Tongue (tissue), 2 donors: ENCODE results near the gene RBBP8NL. TPM values are rescaled to one million over a fixed set of nuclear protein-coding genes. Genes with fewer than 3 reads are reported as not detected.
A peak's percentile ranks its signal among the peaks of the same experiment; 100 is the strongest.
"Not testable (repeated sequence)": the region's sequence is repeated elsewhere in the genome, so short reads cannot be mapped to it uniquely, and the experiment has no call there.

ENCODE experiments used
- DNase-seq: peaks from one replicate; pipeline ENCODE4 v3.0.0-alpha.2; 2015
- total RNA-seq: library from RNA; depleted of rRNA; stranded (reverse); fragments of >200 nt; gene quantifications from one replicate; pipeline ENCODE4 v1.2.3, GENCODE V29; 2014

The RBBP8NL gene
- total RNA-seq, 1 donor from 2014 or later, result 1.0 TPM

DNA sequence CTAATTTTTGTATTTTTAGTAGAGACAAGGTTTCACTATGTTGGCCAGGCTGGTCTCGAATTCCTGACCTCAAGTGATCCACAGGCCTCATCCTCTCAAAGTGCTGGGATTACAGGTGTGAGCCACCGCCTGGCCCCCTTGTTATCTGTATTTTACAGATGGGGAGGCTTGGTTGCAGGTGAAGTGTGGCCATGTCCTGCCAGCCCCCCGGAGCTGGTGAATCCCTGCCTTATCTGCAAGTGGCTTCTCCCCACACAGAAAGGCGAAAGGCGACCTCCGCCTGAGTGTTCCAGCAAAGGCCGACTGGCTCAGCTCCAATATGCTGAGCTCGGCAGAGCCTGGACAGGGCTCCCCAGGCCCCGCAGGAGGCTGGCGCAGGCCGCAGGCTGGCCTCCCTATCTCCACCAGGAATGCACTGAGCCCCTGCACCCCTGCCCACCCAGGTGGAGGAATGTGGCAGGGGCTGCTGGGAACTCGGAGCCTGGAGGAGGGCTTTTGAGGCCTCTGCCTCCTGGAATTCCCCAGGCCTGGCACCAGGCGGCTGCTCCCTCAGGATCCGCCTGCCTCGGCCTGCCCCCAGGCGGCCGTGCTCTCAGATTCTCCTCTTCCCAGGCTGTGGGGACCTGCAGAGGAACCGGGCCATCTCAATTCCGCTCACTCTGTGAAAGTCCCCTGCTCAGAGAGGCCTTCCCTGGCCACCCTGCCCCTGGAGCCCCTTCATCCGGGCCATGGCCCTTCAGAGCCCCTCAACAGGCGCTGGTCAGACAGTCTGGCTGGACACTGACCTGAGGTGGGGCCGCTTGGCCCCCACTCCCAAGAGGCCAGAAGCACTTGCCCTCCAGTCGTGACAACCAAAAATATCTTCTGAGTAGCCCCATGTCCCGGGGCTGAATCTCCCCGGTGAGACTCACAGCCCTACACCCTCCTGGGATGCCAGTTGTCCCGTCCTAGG is 51.0 kb downstream of the RBBP8NL start:
- peak; percentile 68 for DNase-seq

DNA sequence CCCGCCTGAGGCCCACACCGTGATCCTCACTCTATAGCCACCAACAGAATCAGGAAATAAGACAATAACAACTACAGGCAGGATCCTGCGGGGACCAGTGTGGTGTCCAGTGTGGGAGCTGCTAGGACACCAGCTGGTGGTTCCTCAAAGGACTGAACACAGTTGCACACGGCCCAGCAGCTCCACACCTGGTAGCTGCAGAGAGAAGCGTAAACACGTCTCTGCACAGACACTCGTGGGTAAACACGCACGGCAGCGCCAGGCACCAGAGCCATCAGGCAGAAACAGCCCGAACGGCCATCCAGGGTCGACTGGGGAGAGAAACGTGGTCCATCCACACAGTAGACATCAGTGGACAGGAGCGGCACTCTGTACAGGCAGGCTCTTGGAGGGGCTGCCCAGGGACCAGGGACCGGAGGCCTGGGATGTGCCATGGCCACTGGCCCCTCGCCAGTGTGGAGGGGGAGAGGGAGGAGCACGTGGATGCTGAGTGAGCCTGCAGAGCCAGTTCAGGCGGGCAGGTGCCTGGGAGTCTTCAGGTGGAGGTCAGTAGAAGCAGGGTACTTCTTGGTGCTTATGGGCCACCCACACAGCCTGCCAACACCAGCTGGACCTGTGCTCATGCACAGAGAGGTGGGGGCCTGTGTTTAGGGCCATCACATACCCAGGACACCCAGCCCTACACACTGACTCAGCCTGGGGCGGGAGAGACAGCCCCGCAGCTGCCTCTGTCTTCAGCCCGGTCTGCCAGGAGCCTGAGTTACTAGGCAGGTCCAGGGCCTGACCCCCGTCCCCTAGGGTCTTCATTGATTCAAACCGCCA is 52.8 kb downstream of the RBBP8NL start:
- peak; percentile 32 for DNase-seq

DNA sequence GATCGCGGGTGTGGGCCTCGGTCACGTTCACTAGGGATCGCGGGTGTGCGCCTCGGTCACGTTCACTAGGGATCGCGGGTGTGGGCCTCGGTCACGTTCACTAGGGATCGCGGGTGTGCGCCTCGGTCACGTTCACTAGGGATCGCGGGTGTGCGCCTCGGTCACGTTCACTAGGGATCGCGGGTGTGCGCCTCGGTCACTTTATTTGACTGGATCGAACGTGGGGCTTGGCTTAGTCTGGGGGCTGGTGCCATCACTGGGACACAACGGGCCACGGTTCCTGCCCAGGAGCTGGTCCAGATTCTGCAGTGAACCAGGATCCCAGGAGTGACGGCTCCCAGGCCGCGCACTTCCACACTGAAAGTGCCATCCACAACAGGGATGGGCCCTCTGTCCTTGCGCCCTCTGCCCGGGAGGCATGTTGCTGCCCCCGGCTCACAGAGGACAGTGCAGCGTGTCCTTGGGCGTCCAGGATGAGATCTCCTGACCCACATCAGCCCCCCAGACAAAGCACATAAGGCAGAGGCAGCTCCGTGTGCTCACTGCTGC is 53.6 kb downstream of the RBBP8NL start:
- not testable (repeated sequence) for DNase-seq

DNA sequence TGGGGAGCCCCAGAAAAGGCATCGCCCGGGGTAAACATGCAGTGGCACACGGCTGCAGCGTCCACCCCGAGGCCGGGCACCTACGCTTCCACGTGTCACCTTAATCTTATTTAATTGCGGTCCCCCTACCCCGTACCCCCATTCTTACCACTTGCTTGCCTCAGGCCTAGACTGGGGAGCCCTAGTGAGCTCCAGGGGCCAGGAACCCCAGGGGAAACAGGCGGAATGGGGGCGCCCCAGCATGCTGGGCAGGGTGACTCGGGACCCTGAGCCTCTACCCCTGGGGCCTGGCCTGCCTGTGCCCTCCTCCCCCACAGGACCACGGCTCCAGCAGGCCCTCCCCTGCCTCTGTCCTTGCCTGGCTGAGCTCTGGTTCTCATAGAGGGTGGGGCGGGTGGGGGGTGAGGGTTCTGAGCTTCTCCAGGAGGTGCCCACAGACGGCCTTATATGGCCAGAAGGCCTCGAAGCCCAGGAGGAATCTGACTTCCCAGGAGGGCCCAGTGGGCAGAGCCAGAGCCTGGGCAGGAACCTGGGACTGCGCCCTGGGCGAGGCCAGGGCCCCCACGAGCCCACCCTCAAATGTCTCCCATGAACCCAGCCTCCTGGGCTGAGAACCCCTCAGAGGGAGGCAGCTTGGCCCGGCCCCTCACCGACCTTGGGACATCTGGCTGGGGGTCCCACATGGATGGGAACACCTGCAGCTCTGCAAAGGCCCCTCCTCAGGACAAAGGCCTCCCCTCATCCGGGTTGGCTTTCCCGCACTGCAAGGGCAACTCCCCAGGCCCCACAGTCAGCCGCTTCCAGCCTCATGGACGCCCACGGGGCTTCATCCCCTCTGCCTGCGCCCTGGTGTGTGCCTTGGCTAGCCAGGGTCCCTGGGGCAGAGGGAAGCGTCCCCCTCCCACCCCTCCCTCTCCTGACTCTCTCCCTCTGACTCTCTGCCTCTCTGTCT is 55.0 kb downstream of the RBBP8NL start:
- DNase-seq, result no peak

DNA sequence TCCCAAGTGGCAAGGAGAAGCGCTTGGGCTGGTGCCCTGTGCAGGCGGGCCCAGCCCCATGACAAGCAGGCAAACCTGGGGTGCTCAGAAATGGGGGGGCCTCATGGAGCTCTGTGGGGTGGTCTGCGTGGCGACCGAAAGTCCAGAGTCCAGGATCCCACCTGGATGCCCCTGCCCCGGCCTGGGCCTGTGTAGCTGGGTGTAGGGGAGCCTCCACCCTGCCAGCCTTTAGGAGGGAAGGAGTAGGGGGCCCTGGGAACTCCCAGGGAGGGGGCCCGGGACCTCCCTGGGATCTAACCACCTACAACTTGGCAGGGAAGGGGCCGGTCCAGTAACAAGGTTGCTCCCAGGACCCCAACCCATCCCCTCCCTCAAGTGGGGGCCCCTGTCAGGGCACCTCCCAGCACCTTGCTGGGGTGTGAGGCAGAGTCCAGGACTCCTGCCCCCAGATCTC is 55.7 kb downstream of the RBBP8NL start:
- no peak for DNase-seq

DNA sequence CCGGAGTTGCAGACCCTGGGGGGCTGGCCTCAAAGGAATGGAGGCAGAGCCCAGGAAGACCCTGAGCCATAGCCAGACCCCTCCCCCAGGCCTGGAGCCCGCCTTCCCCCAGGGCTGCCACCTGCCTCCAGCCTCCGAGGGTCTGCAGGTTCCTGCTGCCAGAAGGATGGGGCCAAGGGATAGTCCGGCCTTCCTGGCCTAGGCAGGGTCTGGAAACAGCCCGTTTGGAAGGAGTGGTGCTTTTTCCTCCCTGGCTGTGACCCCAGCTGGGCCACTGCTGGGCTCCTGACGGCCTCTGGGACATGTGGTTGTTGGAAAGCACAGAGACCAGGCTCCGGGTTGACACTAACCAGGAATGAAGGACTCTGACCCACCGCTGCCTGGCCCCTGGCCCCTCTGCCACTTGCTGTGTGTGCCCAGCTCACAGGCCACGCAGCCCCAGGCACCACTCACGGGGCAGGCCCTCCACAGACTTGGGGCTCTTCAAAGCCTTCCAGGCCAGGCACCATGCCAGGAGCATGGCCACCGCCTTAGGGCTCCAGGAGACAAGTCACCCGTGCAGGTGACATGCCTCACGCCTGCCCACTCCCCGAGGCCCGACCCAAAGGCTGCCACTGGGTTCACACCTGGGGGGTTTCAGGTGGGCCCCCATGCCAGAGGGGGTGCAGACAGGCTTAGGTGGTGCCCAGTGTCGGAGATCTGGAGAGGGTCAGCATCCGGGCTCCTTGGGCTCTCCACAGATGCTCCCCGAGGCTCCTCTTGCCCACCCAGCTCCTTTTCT is 56.3 kb downstream of the RBBP8NL start:
- no peak for DNase-seq

DNA sequence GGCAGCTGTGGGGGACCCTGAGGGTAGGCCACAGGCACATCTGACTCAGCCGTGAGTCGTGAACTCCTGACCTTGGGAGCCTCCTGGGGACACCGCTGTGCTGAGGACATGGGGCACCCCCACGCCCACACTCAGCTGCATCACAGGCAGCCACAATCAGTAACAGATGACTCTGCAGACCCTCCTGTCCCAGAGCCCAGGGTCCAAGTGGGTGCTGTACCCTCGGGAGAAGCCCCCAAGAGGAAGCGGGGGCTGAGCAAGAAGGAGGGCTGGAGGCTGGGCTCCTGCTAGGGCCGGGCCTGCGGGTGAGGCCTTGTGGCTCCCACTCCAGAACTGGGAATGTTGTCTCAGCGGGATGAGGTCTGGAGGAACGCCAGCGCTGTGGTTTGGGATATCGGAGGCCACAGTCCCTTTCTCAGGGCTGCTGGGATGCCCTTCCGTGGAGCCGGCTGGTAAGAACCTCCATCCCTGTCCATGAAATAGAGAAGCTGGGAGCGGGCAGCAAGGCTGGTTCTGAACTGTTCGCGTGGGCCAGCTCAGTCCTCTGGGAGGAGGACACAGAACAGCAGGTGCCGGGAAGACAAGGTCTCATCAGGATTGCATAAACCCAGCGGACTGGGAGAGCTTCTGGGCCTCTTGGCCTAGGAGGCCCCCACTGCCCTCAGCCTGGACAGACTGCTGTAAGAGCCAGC is 57.1 kb downstream of the RBBP8NL start:
- peak; percentile 42 for DNase-seq

DNA sequence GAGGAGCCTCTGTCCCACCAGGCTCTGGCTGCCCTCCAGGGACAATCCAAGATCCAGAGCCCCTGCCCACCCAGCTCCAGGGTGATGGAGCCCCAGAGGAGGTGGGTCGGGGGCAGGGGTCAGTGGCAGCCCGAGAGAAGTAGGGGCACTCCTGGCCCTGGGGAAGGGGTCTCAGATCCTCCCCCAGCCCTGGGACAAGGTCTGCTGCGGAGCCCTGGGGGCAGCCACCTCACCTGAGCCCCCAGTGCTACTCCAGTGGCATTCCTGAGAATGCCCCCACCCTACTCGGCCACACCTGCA is 57.6 kb downstream of the RBBP8NL start:
- DNase-seq, result no peak

DNA sequence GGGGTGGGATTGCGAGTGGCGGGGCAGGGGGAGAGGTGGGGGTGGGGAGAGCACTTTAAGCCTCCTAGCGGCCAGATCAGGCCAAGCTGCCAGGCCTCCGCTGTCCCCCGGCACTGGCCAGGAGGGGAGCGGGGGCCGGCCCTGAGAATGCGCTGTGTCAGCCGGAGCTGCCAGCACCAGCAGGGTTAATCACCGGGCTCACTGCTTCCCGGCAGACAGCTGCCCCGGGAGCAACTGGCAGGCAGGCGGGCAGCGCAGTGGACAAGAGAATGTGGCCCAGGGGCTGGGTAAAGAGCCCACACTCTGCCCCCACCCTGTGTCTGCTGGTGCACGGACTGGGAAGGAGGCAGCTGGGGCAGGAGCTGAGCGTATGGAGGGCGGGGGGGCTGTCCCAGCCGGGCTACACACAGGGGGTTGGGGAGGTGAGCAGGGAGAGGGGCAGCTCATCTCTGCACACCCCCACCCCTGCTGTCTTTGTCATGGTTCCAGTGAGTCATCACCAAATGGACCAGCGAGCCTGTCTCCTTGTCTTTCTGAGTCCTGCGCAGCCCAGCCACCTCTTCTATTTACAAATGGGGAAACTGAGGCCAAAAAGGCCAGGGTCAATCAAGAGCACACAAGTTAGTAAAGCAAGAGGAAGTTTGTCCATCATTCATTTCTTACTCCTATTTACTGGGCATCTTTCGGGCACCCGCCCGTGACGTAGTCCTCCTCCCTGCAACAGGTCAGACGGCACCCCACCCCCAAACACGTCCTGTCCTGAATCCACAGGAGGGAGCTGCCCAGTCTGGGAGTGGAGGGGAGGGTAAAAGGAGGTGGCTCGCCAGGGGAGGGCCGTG is 58.1 kb downstream of the RBBP8NL start:
- peak; percentile 90 for DNase-seq

DNA sequence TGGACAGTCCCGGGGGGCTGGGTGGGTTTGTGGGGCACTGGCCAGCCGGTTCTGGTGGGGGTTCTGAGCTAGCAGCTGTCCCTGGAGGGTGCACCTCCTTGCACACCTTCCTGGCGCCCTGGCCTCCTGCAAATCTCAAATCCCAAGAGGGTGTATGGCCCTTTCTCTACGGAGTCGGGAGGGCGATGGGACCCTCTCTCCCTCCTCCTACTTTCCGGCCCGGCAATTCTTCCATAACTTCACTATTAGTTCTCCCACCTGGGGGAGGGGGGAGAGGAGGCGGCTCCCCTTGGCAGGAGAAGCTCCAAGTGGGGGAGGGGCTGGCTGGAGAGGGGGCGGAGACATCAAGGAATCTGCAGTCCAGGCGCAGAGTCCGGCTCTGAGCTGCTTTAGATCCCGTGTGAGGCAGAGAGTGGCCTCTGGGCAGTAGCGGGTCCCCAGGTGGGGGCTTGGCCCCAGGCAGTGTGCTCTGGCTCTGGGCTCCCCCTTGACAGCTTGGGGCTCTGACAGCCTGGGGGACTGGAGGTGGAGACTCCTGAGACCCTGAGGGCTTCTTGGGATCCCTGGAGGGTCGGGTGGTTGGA is 58.9 kb downstream of the RBBP8NL start:
- peak; percentile 70 for DNase-seq

DNA sequence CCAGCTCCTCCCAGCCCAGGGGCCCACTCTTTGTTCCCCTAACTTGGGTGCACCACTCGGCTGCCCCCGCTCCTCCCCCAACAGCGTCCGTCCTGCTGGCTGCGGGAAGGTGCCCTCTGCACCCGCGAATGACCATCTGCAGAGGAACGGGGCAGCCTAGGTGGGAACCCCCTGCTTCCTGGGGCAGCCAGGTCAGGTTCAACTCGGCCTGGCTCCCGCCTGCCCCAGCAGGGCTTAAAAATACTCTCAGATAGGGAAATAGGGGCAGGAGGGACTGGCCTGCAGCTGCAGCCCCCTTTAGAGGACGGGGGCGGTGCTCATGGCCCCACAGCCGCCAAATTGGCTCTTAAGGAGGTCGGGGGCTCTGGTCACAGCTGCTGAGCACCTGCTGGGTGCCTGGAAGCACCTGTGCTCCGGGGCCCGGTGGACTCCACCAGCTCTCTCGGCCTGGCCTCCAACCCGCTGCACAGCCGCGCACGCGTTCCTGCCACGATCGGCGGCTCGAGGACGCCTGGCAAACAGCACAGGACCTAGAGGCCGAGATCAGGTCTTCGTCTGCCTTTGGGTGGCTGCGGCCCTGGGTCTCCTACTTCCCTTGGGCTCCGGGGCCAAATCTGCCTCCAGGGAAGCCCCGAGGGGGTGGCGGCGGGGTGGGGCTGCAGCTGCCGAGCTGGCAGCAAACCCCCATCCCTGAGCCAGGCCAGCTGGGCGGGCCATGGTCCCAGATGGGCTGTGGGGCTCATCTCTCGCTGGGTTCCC is 59.5 kb downstream of the RBBP8NL start:
- DNase-seq, result peak; percentile 76

DNA sequence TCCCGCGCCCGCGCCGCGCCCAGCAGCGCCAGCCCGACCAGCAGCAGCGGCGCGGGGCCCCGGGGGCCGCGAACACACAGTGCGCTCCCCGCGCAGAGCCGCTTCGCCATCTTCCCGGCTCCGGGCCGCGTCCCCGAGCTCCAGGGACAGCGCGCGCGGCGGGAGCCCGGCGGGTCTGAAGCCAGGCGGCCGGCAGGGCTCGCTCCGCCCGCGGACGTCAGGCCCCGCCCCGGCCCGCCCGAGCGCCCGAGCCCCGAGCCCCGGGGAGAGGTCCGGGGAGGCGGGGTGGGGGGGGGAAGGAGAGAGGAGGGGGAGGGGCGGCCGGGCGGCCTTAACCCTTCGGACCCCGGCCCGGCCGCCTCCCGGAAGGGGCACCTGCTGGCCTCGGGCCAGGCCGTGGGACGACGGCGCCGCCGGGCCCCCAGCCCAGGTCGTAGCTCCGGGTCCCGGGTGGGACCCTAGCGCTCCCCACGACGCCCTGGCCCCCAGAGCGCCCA is 60.2 kb downstream of the RBBP8NL start, which contains the start of gene LAMA5:
Gene LAMA5 (minus strand): TSS at position 177 of the 497 bp plus-strand sequence. CDS start 67 bp downstream, at position 110.
- peak; percentile 73 for DNase-seq

DNA sequence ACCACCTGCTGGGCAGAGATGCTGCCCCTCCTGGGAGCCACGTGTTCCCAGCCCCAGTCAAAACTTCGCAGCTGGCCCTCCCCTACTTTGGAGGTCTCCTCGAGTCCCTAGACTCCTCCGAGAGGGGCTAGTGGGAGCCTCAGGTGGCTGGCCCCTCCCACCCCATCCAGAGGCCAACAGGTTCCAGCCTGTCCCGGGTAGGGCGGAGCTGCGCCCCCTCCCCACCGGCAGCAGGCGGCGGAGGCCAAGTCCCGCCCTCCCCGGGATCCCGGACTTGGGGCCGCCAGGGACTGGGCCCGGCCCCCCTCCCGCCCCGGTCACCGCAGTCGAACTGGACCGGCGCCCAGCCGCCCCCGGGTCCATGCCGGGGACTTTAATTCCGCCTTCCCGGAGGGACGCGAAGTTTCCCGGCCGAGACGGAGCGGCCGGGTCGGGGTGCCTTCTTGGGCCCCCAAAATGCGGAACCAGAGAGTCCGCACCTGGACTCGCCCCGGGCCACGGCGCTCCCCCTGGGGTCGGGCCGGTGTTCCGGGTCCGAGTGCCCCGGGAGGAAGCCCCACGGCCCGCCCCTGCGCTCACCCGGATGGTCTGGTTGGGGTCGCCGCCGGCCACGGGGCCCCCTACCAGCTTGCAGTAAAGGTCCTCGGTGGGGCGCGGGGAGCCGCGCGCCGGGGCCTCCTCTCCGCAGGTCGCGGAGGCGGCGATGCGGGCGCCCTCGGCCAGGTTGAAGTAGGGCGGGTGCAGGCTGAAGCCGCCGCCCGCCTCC is 60.8 kb downstream of the RBBP8NL start:
- DNase-seq, result peak; percentile 59

DNA sequence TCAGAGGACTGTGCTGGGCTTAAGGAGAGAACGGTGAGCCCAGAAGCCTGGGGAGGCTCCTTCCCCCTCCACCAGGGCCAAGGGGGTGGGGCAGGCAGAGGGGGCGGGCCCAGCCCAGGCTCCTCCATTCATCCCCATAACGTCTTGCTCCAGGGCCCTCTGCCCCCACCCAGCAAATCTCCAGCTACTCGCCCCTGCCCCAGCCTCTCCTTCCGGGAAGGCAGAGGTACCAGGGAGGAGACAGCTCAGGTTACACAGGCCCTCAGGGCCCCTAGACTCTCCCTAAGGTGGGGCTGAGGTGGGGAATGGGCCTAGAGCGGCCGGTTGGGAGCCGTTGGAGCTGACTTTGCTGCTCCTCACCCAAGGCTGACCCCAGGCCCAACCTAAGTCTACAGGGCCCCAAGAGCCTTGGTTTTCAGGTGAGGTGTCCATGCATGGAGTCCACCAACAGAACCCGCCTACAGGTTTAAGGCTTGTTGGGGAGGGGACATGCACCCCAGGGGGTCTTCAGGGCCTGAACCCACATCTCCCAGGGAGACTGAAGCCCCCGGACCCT is 61.4 kb downstream of the RBBP8NL start:
- DNase-seq, result peak; percentile 53

DNA sequence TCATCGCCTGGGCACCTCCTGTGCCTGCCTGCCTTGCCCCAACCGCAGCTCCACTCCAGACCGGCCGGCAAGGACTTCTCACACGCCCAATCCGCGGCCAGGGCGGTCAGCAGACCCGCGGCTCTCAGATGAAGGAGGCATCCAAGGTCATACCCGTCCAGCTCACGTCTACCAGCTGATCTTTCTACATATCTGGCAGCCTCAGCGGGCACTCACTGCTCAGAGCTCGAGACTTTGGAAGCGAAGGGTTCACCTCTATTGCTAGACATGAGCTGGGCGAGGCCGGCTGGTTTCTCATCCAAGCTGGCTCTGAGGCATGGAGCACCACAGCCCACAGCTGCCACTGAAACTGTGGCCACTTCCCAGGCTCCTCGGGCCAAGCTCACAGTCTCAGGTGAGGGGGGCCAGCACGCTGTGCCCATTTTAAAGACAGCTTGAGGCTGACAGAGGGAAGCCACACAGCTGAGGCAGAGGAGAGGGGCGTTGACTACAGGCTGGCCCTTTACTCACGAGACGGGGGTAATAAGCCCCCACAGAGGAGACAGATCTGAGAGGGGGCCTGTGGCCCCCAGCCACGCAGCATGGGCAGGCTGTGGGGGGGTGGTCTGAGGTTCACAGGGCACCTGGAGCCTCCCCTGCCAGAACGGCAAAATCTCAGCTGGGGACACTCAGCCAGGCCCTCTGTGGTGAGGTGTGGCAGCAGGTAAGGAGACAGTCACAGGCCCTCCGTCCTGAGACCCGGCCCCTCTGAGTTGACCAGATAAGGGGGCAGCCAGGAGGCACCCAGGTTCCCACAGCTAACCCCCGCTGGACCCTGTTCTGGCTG is 62.2 kb downstream of the RBBP8NL start:
- no peak for DNase-seq
